ENCODE data around the gene RAPGEF3. TPM values are rescaled to one million over a fixed set of nuclear protein-coding genes. Genes with fewer than 3 reads are reported as not detected.

The RAPGEF3 gene
- total and polyA plus RNA-seq, 4 donors: 1.3 to 4.3 (median 1.4) TPM

GRCh38 chr12:47803191-47803875, 44.7 kb upstream of the RAPGEF3 start:
- no peak for TF ChIP-seq HNF4A (conservative IDR thresholded peaks at IDR 0.05)
- TF ChIP-seq RAD21 (IDR thresholded peaks at IDR 0.05): no peak
- no peak for TF ChIP-seq GABPA (IDR thresholded peaks at IDR 0.05 in 1 of 2, conservative IDR thresholded peaks at IDR 0.05 in 1 of 2)
- TF ChIP-seq REST (IDR thresholded peaks at IDR 0.05): no peak
- TF ChIP-seq, protein P1, sequence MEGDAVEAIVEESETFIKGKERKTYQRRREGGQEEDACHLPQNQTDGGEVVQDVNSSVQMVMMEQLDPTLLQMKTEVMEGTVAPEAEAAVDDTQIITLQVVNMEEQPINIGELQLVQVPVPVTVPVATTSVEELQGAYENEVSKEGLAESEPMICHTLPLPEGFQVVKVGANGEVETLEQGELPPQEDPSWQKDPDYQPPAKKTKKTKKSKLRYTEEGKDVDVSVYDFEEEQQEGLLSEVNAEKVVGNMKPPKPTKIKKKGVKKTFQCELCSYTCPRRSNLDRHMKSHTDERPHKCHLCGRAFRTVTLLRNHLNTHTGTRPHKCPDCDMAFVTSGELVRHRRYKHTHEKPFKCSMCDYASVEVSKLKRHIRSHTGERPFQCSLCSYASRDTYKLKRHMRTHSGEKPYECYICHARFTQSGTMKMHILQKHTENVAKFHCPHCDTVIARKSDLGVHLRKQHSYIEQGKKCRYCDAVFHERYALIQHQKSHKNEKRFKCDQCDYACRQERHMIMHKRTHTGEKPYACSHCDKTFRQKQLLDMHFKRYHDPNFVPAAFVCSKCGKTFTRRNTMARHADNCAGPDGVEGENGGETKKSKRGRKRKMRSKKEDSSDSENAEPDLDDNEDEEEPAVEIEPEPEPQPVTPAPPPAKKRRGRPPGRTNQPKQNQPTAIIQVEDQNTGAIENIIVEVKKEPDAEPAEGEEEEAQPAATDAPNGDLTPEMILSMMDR (IDR thresholded peaks at IDR 0.05; ENCODE audit: low read depth, low read length, missing input control): no peak
- no peak for TF ChIP-seq JUND (IDR thresholded peaks at IDR 0.05)
- TF ChIP-seq FOXA2 (IDR thresholded peaks at IDR 0.05): no peak
- TF ChIP-seq MAX (IDR thresholded peaks at IDR 0.05): no peak
- no peak for TF ChIP-seq TAF1 (conservative IDR thresholded peaks at IDR 0.05)
- no peak for TF ChIP-seq HNF4G (IDR thresholded peaks at IDR 0.05)
- TF ChIP-seq ZBTB33 (IDR thresholded peaks at IDR 0.05): no peak
- TF ChIP-seq, protein P2, sequence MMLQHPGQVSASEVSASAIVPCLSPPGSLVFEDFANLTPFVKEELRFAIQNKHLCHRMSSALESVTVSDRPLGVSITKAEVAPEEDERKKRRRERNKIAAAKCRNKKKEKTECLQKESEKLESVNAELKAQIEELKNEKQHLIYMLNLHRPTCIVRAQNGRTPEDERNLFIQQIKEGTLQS (IDR thresholded peaks at IDR 0.05): no peak
- TF ChIP-seq SP1 (IDR thresholded peaks at IDR 0.05): no peak
- no peak for TF ChIP-seq YY1 (IDR thresholded peaks at IDR 0.05)
- no peak for DNase-seq (ENCODE audit: low spot score)
- H3K9ac ChIP-seq (ENCODE audit: low read depth in 1 of 2, low read length in 2 of 2): no peak overlapping the region
- H3K36me3 ChIP-seq (ENCODE audit: control insufficient read depth in 4 of 4, insufficient read depth in 3 of 4, low read depth in 1 of 4, low read length in 3 of 4): no peaks in the 10 kb centered on the region
- peak overlapping the region; percentile 13 to 19 for H3K27ac ChIP-seq (ENCODE audit: low read depth in 1 of 2, low read length in 2 of 2)
- no peaks in the 10 kb centered on the region for H3K9me3 ChIP-seq (ENCODE audit: control insufficient read depth in 4 of 4, low read length in 3 of 4)
- no peaks in the 10 kb centered on the region for H3K27me3 ChIP-seq (ENCODE audit: control insufficient read depth in 4 of 4, insufficient read depth in 4 of 4, low read length in 3 of 4)
- H3K4me1 ChIP-seq (ENCODE audit: control insufficient read depth in 4 of 4, insufficient read depth in 4 of 4, low read length in 3 of 4): peaks cover 0 to 27% (median 7%) of the 10 kb centered on the region in 4 donors
- H3K4me3 ChIP-seq (ENCODE audit: low read depth in 1 of 3, low read length in 3 of 3): no peak overlapping the region
- WGBS: 67% methylated on average over 12 of the region's 12 CpGs

GRCh38 chr12:47802312-47802711, 43.6 kb upstream of the RAPGEF3 start:
- no peak overlapping the region for H3K4me3 ChIP-seq (ENCODE audit: low read depth in 1 of 3, low read length in 3 of 3)
- peaks cover 0 to 18% (median 5%) of the 10 kb centered on the region in 4 donors for H3K4me1 ChIP-seq (ENCODE audit: control insufficient read depth in 4 of 4, insufficient read depth in 4 of 4, low read length in 3 of 4)
- peak overlapping the region; percentile 22 to 35 for H3K27ac ChIP-seq (ENCODE audit: low read depth in 1 of 2, low read length in 2 of 2)
- H3K27me3 ChIP-seq (ENCODE audit: control insufficient read depth in 4 of 4, insufficient read depth in 4 of 4, low read length in 3 of 4): no peaks in the 10 kb centered on the region
- no peaks in the 10 kb centered on the region for H3K9me3 ChIP-seq (ENCODE audit: control insufficient read depth in 4 of 4, low read length in 3 of 4)
- no peak for DNase-seq (ENCODE audit: low spot score)
- H3K9ac ChIP-seq (ENCODE audit: low read depth in 1 of 2, low read length in 2 of 2): no peak overlapping the region
- 58% methylated on average over 5 of the region's 5 CpGs for WGBS
- H3K36me3 ChIP-seq (ENCODE audit: control insufficient read depth in 4 of 4, insufficient read depth in 3 of 4, low read depth in 1 of 4, low read length in 3 of 4): peaks cover 0 to under 1% (median 0%) of the 10 kb centered on the region in 4 donors
- TF ChIP-seq HNF4A (conservative IDR thresholded peaks at IDR 0.05): no peak
- no peak for TF ChIP-seq RXRA (IDR thresholded peaks at IDR 0.05)
- TF ChIP-seq HNF4G (IDR thresholded peaks at IDR 0.05): no peak
- no peak for TF ChIP-seq GABPA (IDR thresholded peaks at IDR 0.05 in 1 of 2, conservative IDR thresholded peaks at IDR 0.05 in 1 of 2)
- no peak for TF ChIP-seq ZBTB33 (IDR thresholded peaks at IDR 0.05)
- TF ChIP-seq SP1 (IDR thresholded peaks at IDR 0.05): no peak
- TF ChIP-seq RAD21 (IDR thresholded peaks at IDR 0.05): no peak
- TF ChIP-seq, protein P2 (IDR thresholded peaks at IDR 0.05): no peak
- no peak for TF ChIP-seq EGR1 (IDR thresholded peaks at IDR 0.05; ENCODE audit: low read depth in 2 of 2)
- TF ChIP-seq, protein P1 (IDR thresholded peaks at IDR 0.05; ENCODE audit: low read depth, low read length, missing input control): no peak
- TF ChIP-seq NR2F2 (IDR thresholded peaks at IDR 0.05): no peak
